Measurements from ENCODE around the gene GOLGA2. TPM values are rescaled to one million over a fixed set of nuclear protein-coding genes. Genes with fewer than 3 reads are reported as not detected.

Gene GOLGA2
- total RNA-seq, 1 donor from 2014 or later = 75.8 TPM

DNA sequence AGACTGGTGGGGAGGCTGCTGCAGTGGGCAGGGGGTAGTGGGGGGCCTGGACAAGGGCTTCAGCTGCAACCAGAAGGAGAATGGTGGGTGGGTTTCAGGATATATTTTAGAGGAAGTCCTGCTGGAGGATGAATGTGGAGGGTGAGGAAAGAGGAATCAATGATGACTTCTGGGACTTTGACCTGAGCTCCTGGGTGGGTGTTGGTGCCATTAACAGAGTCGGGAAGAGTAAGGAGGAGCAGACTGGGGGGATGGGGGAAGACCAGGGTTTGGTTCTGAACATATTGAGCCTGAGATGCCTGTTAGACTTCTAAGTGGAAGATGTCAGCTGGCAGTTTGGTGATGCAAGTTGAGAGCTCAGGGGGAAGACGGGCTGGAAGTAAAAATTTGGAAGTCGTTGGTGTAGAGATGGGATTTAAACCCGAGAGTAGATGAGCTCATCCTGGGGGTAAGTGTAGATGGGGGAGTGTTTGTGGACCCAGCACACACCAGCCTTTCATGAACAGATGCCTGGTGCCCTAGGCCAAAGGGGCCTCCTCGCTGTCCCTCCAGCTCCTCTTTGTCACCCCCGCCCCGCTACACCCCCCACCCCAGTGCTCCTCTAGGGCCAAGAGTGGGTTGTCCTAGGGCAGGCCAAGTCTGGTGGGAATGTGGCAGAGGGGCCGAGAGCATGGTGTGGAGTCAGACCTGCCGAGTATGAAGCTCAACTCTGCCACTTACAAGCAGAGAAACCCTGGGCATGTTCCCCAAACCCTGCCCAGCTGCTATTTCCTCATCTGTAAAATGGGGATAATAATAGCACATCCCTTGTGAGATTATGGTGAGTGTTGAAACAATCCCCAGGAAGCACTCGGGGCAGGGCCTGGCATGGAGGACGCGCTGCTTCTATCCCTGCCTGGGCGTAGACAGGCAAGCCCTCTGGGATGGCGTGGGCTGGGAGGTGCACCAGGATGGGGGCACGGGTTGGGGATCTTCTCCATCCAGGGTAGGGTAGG, 68.6 kb downstream of the GOLGA2 start:
- H3K36me3 ChIP-seq (ENCODE audit: control insufficient read depth, insufficient read depth, low read length) = no peaks in the 10 kb centered on the region
- no peak for DNase-seq (ENCODE audit: low read depth)
- H3K27me3 ChIP-seq (ENCODE audit: control insufficient read depth, insufficient read depth, low read length) = no peaks in the 10 kb centered on the region
- TF ChIP-seq, protein P1, sequence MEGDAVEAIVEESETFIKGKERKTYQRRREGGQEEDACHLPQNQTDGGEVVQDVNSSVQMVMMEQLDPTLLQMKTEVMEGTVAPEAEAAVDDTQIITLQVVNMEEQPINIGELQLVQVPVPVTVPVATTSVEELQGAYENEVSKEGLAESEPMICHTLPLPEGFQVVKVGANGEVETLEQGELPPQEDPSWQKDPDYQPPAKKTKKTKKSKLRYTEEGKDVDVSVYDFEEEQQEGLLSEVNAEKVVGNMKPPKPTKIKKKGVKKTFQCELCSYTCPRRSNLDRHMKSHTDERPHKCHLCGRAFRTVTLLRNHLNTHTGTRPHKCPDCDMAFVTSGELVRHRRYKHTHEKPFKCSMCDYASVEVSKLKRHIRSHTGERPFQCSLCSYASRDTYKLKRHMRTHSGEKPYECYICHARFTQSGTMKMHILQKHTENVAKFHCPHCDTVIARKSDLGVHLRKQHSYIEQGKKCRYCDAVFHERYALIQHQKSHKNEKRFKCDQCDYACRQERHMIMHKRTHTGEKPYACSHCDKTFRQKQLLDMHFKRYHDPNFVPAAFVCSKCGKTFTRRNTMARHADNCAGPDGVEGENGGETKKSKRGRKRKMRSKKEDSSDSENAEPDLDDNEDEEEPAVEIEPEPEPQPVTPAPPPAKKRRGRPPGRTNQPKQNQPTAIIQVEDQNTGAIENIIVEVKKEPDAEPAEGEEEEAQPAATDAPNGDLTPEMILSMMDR (IDR thresholded peaks at IDR 0.05; ENCODE audit: insufficient read depth, low read length, poor library complexity, severe bottlenecking) = no peak
- no peak overlapping the region for H3K4me3 ChIP-seq (ENCODE audit: low read depth, low read length)

DNA sequence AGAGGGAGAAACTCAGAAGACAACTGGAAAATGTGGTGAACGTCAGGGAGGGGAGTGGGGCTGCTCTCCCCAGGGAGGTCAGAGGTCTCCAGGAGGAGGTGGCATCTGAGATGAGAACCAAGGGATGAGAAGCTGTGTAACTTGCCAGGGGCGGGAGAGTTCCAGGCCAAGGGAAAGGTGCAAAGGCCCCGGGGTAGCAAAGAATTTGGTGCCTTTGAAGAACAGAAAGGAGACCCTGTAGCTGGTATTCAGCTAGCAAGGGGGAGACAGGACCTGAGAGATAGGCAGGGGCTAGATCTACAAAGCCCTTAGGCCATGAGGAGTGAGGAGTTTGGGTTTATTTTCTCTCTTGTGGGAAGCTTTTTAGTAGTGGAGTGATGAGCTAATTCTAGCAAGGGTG, 69.3 kb downstream of the GOLGA2 start:
- TF ChIP-seq, protein P1 (IDR thresholded peaks at IDR 0.05; ENCODE audit: insufficient read depth, low read length, poor library complexity, severe bottlenecking) = no peak
- DNase-seq (ENCODE audit: low read depth) = no peak
- H3K36me3 ChIP-seq (ENCODE audit: control insufficient read depth, insufficient read depth, low read length) = no peaks in the 10 kb centered on the region
- H3K27me3 ChIP-seq (ENCODE audit: control insufficient read depth, insufficient read depth, low read length) = no peaks in the 10 kb centered on the region
- no peak overlapping the region for H3K4me3 ChIP-seq (ENCODE audit: low read depth, low read length)

Other genes with a start within 250 kb of the GOLGA2 start
- 13.6 and 14.2 TPM in 2 replicates for gene NAIF1, start 208.7 kb downstream of the GOLGA2 start, total RNA-seq
- gene SLC25A25, start 207.8 kb downstream of the GOLGA2 start, total RNA-seq = 22.8 and 24.5 TPM in 2 replicates
- 81.2 and 98.4 TPM in 2 replicates for gene PTGES2, start 148.3 kb downstream of the GOLGA2 start, total RNA-seq
- 233 and 283 TPM in 2 replicates for gene LCN2, start 126.6 kb downstream of the GOLGA2 start, total RNA-seq
- 406 and 420 TPM in 2 replicates for gene BBLN, start 115.7 kb downstream of the GOLGA2 start, total RNA-seq
- gene CIZ1, start 84.4 kb downstream of the GOLGA2 start, total RNA-seq = 56.9 and 103 TPM in 2 replicates
- 16.2 and 20.5 TPM in 2 replicates for gene DNM1, start 72.6 kb downstream of the GOLGA2 start, total RNA-seq
- 37.4 and 45.5 TPM in 2 replicates for gene SWI5, start 269 bp upstream of the GOLGA2 start, total RNA-seq
- gene TRUB2, start 46.4 kb upstream of the GOLGA2 start, total RNA-seq = 12.7 and 24.4 TPM in 2 replicates
- 46.3 and 59.8 TPM in 2 replicates for gene COQ4, start 46.8 kb upstream of the GOLGA2 start, total RNA-seq
- gene SLC27A4, start 64.5 kb upstream of the GOLGA2 start, total RNA-seq = 39.4 and 40.3 TPM in 2 replicates
- 47.3 and 49.9 TPM in 2 replicates for gene URM1, start 95.4 kb upstream of the GOLGA2 start, total RNA-seq
- 105 and 114 TPM in 2 replicates for gene CERCAM, start 144.8 kb upstream of the GOLGA2 start, total RNA-seq
- gene ODF2, start 180.0 kb upstream of the GOLGA2 start, total RNA-seq = 24.9 TPM in 2 replicates
- 30.3 and 31.7 TPM in 2 replicates for gene GLE1, start 228.7 kb upstream of the GOLGA2 start, total RNA-seq